ENCODE measurements around the gene HECTD1.
"Not testable (repeated sequence)": the region's sequence is repeated elsewhere in the genome, so short reads cannot be mapped to it uniquely, and the experiment has no call there.

HECTD1 gene

GRCh38 chr14:31093884-31094839 is 113.4 kb downstream of the HECTD1 start:
- not testable (repeated sequence) for H2AFZ ChIP-seq (ENCODE audit: low read length, unreplicated experiment); H3K27ac ChIP-seq (ENCODE audit: low read depth, low read length); H3K4me3 ChIP-seq (ENCODE audit: low read depth, low read length)

GRCh38 chr14:31092160-31092708 is 115.4 kb downstream of the HECTD1 start:
- H2AFZ ChIP-seq (ENCODE audit: low read length, unreplicated experiment): no peak overlapping the region
- H3K36me3 ChIP-seq (ENCODE audit: insufficient read depth, low read length): no peaks in the 10 kb centered on the region
- H3K79me2 ChIP-seq (ENCODE audit: control insufficient read depth, insufficient read depth, low read length, unreplicated experiment): no peaks in the 10 kb centered on the region
- H3K27ac ChIP-seq (ENCODE audit: low read depth, low read length): peak overlapping the region; percentile 92; the same call in 1 of the 2 replicates
- no peak overlapping the region for H3K4me3 ChIP-seq (ENCODE audit: low read depth, low read length)
- H3K4me1 ChIP-seq (ENCODE audit: control insufficient read depth, insufficient read depth, low read length, unreplicated experiment): peaks cover 21% of the 10 kb centered on the region
- no peaks in the 10 kb centered on the region for H3K27me3 ChIP-seq (ENCODE audit: insufficient read depth, low read length)

More at GRCh38 chr14:31093884-31094839, 113.4 kb downstream of the HECTD1 start:
- H3K4me1 ChIP-seq (ENCODE audit: control insufficient read depth, insufficient read depth, low read length, unreplicated experiment): peaks cover 21% of the 10 kb centered on the region
- H3K27me3 ChIP-seq (ENCODE audit: insufficient read depth, low read length); H3K36me3 ChIP-seq (ENCODE audit: insufficient read depth, low read length); H3K79me2 ChIP-seq (ENCODE audit: control insufficient read depth, insufficient read depth, low read length, unreplicated experiment): not testable (repeated sequence)

GRCh38 chr14:31090883-31091764 is 116.5 kb downstream of the HECTD1 start:
- Histone ChIP-seq H3K4me3 (ENCODE audit: low read depth, low read length) (no peak overlapping the region), H3K79me2 (ENCODE audit: control insufficient read depth, insufficient read depth, low read length, unreplicated experiment) (no peaks in the 10 kb centered on the region), H3K4me1 (ENCODE audit: control insufficient read depth, insufficient read depth, low read length, unreplicated experiment) (peaks cover 21% of the 10 kb centered on the region), H3K36me3 (ENCODE audit: insufficient read depth, low read length) (no peaks in the 10 kb centered on the region), H2AFZ (ENCODE audit: low read length, unreplicated experiment) (no peak overlapping the region), H3K27ac (ENCODE audit: low read depth, low read length) (peak overlapping the region; percentile 92), H3K27me3 (ENCODE audit: insufficient read depth, low read length) (no peaks in the 10 kb centered on the region)

- not testable (repeated sequence) for H3K27ac ChIP-seq (ENCODE audit: low read depth, low read length); H2AFZ ChIP-seq (ENCODE audit: low read length, unreplicated experiment); H3K4me3 ChIP-seq (ENCODE audit: low read depth, low read length); H3K36me3 ChIP-seq (ENCODE audit: insufficient read depth, low read length); H3K79me2 ChIP-seq (ENCODE audit: control insufficient read depth, insufficient read depth, low read length, unreplicated experiment); H3K27me3 ChIP-seq (ENCODE audit: insufficient read depth, low read length)
- peaks cover 14% of the 10 kb centered on the region for H3K4me1 ChIP-seq (ENCODE audit: control insufficient read depth, insufficient read depth, low read length, unreplicated experiment)
Observed at GRCh38 chr14:31086466-31086865, 121.1 kb downstream of the HECTD1 start.

GRCh38 chr14:31085027-31085426 is 122.6 kb downstream of the HECTD1 start:
- H2AFZ ChIP-seq (ENCODE audit: low read length, unreplicated experiment): no peak overlapping the region
- no peaks in the 10 kb centered on the region for H3K27me3 ChIP-seq (ENCODE audit: insufficient read depth, low read length)
- no peaks in the 10 kb centered on the region for H3K79me2 ChIP-seq (ENCODE audit: control insufficient read depth, insufficient read depth, low read length, unreplicated experiment)
- H3K36me3 ChIP-seq (ENCODE audit: insufficient read depth, low read length): no peaks in the 10 kb centered on the region
- H3K27ac ChIP-seq (ENCODE audit: low read depth, low read length): no peak overlapping the region
- H3K4me3 ChIP-seq (ENCODE audit: low read depth, low read length): no peak overlapping the region
- peaks cover 6% of the 10 kb centered on the region for H3K4me1 ChIP-seq (ENCODE audit: control insufficient read depth, insufficient read depth, low read length, unreplicated experiment)

GRCh38 chr14:31084385-31084784 is 123.2 kb downstream of the HECTD1 start:
- Histone ChIP-seq H2AFZ (ENCODE audit: low read length, unreplicated experiment) (no peak overlapping the region), H3K36me3 (ENCODE audit: insufficient read depth, low read length) (no peaks in the 10 kb centered on the region), H3K27me3 (ENCODE audit: insufficient read depth, low read length) (no peaks in the 10 kb centered on the region), H3K79me2 (ENCODE audit: control insufficient read depth, insufficient read depth, low read length, unreplicated experiment) (no peaks in the 10 kb centered on the region), H3K4me3 (ENCODE audit: low read depth, low read length) (no peak overlapping the region), H3K4me1 (ENCODE audit: control insufficient read depth, insufficient read depth, low read length, unreplicated experiment) (peaks cover 9% of the 10 kb centered on the region), H3K27ac (ENCODE audit: low read depth, low read length) (no peak overlapping the region)

GRCh38 chr14:31083781-31084180 is 123.8 kb downstream of the HECTD1 start:
- no peak overlapping the region for H2AFZ ChIP-seq (ENCODE audit: low read length, unreplicated experiment)

GRCh38 chr14:31080484-31080883 is 127.1 kb downstream of the HECTD1 start:
- H3K27ac ChIP-seq (ENCODE audit: low read depth, low read length): no peak overlapping the region
- no peaks in the 10 kb centered on the region for H3K27me3 ChIP-seq (ENCODE audit: insufficient read depth, low read length)
- no peaks in the 10 kb centered on the region for H3K79me2 ChIP-seq (ENCODE audit: control insufficient read depth, insufficient read depth, low read length, unreplicated experiment)
- H3K4me3 ChIP-seq (ENCODE audit: low read depth, low read length): 0 out of 2 replicates have a peak overlapping the region, but pooled peaks have one; percentile 41
- H3K4me1 ChIP-seq (ENCODE audit: control insufficient read depth, insufficient read depth, low read length, unreplicated experiment): peaks cover 9% of the 10 kb centered on the region
- no peaks in the 10 kb centered on the region for H3K36me3 ChIP-seq (ENCODE audit: insufficient read depth, low read length)
- peak overlapping the region; percentile 7 for H2AFZ ChIP-seq (ENCODE audit: low read length, unreplicated experiment)

More at GRCh38 chr14:31083781-31084180, 123.8 kb downstream of the HECTD1 start:
- Histone ChIP-seq H3K36me3 (ENCODE audit: insufficient read depth, low read length) (no peaks in the 10 kb centered on the region), H3K4me3 (ENCODE audit: low read depth, low read length) (no peak overlapping the region), H3K27ac (ENCODE audit: low read depth, low read length) (no peak overlapping the region), H3K4me1 (ENCODE audit: control insufficient read depth, insufficient read depth, low read length, unreplicated experiment) (peaks cover 9% of the 10 kb centered on the region), H3K79me2 (ENCODE audit: control insufficient read depth, insufficient read depth, low read length, unreplicated experiment) (no peaks in the 10 kb centered on the region), H3K27me3 (ENCODE audit: insufficient read depth, low read length) (no peaks in the 10 kb centered on the region)

GRCh38 chr14:31080056-31080455 is 127.5 kb downstream of the HECTD1 start:
- H3K4me1 ChIP-seq (ENCODE audit: control insufficient read depth, insufficient read depth, low read length, unreplicated experiment): peaks cover 9% of the 10 kb centered on the region
- peak overlapping the region; percentile 7 for H2AFZ ChIP-seq (ENCODE audit: low read length, unreplicated experiment)
- 0 out of 2 replicates have a peak overlapping the region, but pooled peaks have one; percentile 41 for H3K4me3 ChIP-seq (ENCODE audit: low read depth, low read length)
- no peak overlapping the region for H3K27ac ChIP-seq (ENCODE audit: low read depth, low read length)
- H3K79me2 ChIP-seq (ENCODE audit: control insufficient read depth, insufficient read depth, low read length, unreplicated experiment): no peaks in the 10 kb centered on the region
- H3K27me3 ChIP-seq (ENCODE audit: insufficient read depth, low read length): no peaks in the 10 kb centered on the region
- 0 out of 2 replicates have a peak, but pooled peaks cover 2% of the 10 kb centered on the region for H3K36me3 ChIP-seq (ENCODE audit: insufficient read depth, low read length)

GRCh38 chr14:31078766-31079165 is 128.8 kb downstream of the HECTD1 start:
- no peak overlapping the region for H3K27ac ChIP-seq (ENCODE audit: low read depth, low read length)
- H3K27me3 ChIP-seq (ENCODE audit: insufficient read depth, low read length): no peaks in the 10 kb centered on the region
- H2AFZ ChIP-seq (ENCODE audit: low read length, unreplicated experiment): no peak overlapping the region
- H3K4me3 ChIP-seq (ENCODE audit: low read depth, low read length): no peak overlapping the region
- peaks cover 9% of the 10 kb centered on the region for H3K4me1 ChIP-seq (ENCODE audit: control insufficient read depth, insufficient read depth, low read length, unreplicated experiment)
- H3K36me3 ChIP-seq (ENCODE audit: insufficient read depth, low read length): peaks cover 5% of the 10 kb centered on the region; the same call in 1 of the 2 replicates
- H3K79me2 ChIP-seq (ENCODE audit: control insufficient read depth, insufficient read depth, low read length, unreplicated experiment): no peaks in the 10 kb centered on the region

Measured in ACC112 (cell line).